NT2/D1 (cell line): ENCODE results near the gene DRC7.

Experiments used
- SUZ12 ChIP-seq: IDR thresholded peaks from 2 replicates; pipeline ENCODE4 v1.6.1; 2011; ENCODE audit not compliant: insufficient read length, insufficient read depth; ENCODE audit errors: extremely low read depth
- YY1 ChIP-seq: IDR thresholded peaks from 2 replicates; pipeline ENCODE4 v1.6.1; 2011; ENCODE audit not compliant: insufficient read length, insufficient read depth
- ZNF274 ChIP-seq: IDR thresholded peaks from 2 replicates; pipeline ENCODE4 v1.6.1; 2011; ENCODE audit warnings: mild to moderate bottlenecking, low read depth, low read length

GRCh38 chr16:57690782-57691471, 3.7 kb upstream of the DRC7 start:
- no peak for TF ChIP-seq YY1
- no peak for TF ChIP-seq ZNF274
- TF ChIP-seq SUZ12 = no peak
